Measurements from ENCODE around the gene LHX6.

GRCh38 chr9:122244349-122244748 is 15.6 kb upstream of the LHX6 start:
- no peak for TF ChIP-seq MXI1 (IDR thresholded peaks at IDR 0.05; ENCODE audit: low read depth, low read length)
- TF ChIP-seq ETV6 (IDR thresholded peaks at IDR 0.05; ENCODE audit: borderline replicate concordance in 1 of 2, low read depth in 2 of 2, low read length in 1 of 2): no peak
- TF ChIP-seq ETV6 (CRISPR knock-in tag; IDR thresholded peaks at IDR 0.05; ENCODE audit: borderline replicate concordance): no peak
- TF ChIP-seq, protein P1, sequence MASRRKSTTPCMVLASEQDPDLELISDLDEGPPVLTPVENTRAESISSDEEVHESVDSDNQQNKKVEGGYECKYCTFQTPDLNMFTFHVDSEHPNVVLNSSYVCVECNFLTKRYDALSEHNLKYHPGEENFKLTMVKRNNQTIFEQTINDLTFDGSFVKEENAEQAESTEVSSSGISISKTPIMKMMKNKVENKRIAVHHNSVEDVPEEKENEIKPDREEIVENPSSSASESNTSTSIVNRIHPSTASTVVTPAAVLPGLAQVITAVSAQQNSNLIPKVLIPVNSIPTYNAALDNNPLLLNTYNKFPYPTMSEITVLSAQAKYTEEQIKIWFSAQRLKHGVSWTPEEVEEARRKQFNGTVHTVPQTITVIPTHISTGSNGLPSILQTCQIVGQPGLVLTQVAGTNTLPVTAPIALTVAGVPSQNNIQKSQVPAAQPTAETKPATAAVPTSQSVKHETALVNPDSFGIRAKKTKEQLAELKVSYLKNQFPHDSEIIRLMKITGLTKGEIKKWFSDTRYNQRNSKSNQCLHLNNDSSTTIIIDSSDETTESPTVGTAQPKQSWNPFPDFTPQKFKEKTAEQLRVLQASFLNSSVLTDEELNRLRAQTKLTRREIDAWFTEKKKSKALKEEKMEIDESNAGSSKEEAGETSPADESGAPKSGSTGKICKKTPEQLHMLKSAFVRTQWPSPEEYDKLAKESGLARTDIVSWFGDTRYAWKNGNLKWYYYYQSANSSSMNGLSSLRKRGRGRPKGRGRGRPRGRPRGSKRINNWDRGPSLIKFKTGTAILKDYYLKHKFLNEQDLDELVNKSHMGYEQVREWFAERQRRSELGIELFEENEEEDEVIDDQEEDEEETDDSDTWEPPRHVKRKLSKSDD (conservative IDR thresholded peaks at IDR 0.05; ENCODE audit: low read length): no peak
- TF ChIP-seq KLF16 (IDR thresholded peaks at IDR 0.05): no peak
- no peak for TF ChIP-seq CBX8 (IDR thresholded peaks at IDR 0.05; ENCODE audit: borderline replicate concordance, extremely low read depth, low read depth, low read length, poor library complexity, severe bottlenecking)
- no peak for TF ChIP-seq MTA2 (IDR thresholded peaks at IDR 0.05; ENCODE audit: low read depth)
- TF ChIP-seq MAZ (CRISPR knock-in tag; conservative IDR thresholded peaks at IDR 0.05 in 1 of 2, IDR thresholded peaks at IDR 0.05 in 1 of 2): no peak
- TF ChIP-seq FOXA3 (CRISPR knock-in tag; conservative IDR thresholded peaks at IDR 0.05 in 1 of 2, IDR thresholded peaks at IDR 0.05 in 1 of 2): no peak
- no peak for TF ChIP-seq REST (IDR thresholded peaks at IDR 0.05; ENCODE audit: borderline replicate concordance)
- no peak for TF ChIP-seq REST (CRISPR knock-in tag; IDR thresholded peaks at IDR 0.05; ENCODE audit: low read depth)
- no peak for TF ChIP-seq BRD9 (IDR thresholded peaks at IDR 0.05; ENCODE audit: low read depth, partially characterized antibody)
- no peak for TF ChIP-seq CTCF (IDR thresholded peaks at IDR 0.05 in 2 of 3, conservative IDR thresholded peaks at IDR 0.05 in 1 of 3; ENCODE audit: insufficient read depth in 2 of 3, low read depth in 1 of 3, low read length in 3 of 3)
- TF ChIP-seq, protein P2, sequence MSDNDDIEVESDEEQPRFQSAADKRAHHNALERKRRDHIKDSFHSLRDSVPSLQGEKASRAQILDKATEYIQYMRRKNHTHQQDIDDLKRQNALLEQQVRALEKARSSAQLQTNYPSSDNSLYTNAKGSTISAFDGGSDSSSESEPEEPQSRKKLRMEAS (CRISPR knock-in tag; IDR thresholded peaks at IDR 0.05): no peak
- no peak for TF ChIP-seq TBL1XR1 (IDR thresholded peaks at IDR 0.05; ENCODE audit: low read length in 2 of 2)

Data from K562 (cell line).